Measurements from ENCODE around the gene MKI67. TPM values are rescaled to one million over a fixed set of nuclear protein-coding genes. Genes with fewer than 3 reads are reported as not detected.

The MKI67 gene
- total RNA-seq, 3 donors from 2014 or later = 7.7 to 54.7 (median 14.0) TPM

- DNase-seq = no peak
- Histone ChIP-seq H3K36me3 (ENCODE audit: low read depth) (no peaks in the 10 kb centered on the region), H3K4me1 (ENCODE audit: low read depth) (peaks cover 16% of the 10 kb centered on the region), H3K4me3 (no peak overlapping the region), H3K9me3 (no peaks in the 10 kb centered on the region)
- no peak for ATAC-seq
- intact Hi-C loops (cut with DNase I, micrococcal nuclease) = no loop called here
- TF ChIP-seq CTCF (IDR thresholded peaks at IDR 0.05) = no peak
These were observed 74.7 kb downstream of the MKI67 start for GRCh38 chr10:128051548-128051947.

DNA sequence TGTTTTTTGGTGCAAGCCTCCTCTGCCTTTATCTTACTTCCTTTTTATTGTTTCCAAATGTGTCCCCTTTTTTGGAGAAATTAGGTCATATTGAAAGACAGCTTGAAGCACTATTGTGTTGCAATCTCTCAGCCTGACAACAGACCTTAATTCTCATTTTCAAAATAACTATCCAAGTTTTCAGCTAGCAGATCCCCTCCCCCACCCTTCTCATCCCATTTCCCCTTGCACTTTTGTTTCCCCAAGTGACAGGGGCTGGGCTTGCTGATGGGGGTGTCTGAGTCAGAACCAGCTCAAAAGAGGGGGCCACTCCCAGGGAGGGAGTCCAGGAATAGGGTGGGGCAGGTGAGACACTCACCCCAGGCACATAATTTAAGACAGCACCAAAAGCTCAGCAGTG lies 75.3 kb downstream of the MKI67 start:
- peaks cover 16% of the 10 kb centered on the region for H3K4me1 ChIP-seq (ENCODE audit: low read depth)
- no peak for TF ChIP-seq CTCF (IDR thresholded peaks at IDR 0.05)
- no peaks in the 10 kb centered on the region for H3K9me3 ChIP-seq
- no peak for DNase-seq
- intact Hi-C loops (cut with DNase I, micrococcal nuclease) = no loop called here
- no peak overlapping the region for H3K4me3 ChIP-seq
- ATAC-seq = no peak
- H3K36me3 ChIP-seq (ENCODE audit: low read depth) = no peaks in the 10 kb centered on the region

GRCh38 chr10:128050121-128050516 lies 76.1 kb downstream of the MKI67 start:
- Histone ChIP-seq H3K9me3 (no peaks in the 10 kb centered on the region), H3K4me3 (no peak overlapping the region), H3K36me3 (ENCODE audit: low read depth) (no peaks in the 10 kb centered on the region), H3K4me1 (ENCODE audit: low read depth) (peaks cover 16% of the 10 kb centered on the region)
- DNase-seq (no peak), ATAC-seq (no peak)
- no peak for TF ChIP-seq CTCF (IDR thresholded peaks at IDR 0.05)
- intact Hi-C loops (cut with DNase I, micrococcal nuclease) = no loop called here

DNA sequence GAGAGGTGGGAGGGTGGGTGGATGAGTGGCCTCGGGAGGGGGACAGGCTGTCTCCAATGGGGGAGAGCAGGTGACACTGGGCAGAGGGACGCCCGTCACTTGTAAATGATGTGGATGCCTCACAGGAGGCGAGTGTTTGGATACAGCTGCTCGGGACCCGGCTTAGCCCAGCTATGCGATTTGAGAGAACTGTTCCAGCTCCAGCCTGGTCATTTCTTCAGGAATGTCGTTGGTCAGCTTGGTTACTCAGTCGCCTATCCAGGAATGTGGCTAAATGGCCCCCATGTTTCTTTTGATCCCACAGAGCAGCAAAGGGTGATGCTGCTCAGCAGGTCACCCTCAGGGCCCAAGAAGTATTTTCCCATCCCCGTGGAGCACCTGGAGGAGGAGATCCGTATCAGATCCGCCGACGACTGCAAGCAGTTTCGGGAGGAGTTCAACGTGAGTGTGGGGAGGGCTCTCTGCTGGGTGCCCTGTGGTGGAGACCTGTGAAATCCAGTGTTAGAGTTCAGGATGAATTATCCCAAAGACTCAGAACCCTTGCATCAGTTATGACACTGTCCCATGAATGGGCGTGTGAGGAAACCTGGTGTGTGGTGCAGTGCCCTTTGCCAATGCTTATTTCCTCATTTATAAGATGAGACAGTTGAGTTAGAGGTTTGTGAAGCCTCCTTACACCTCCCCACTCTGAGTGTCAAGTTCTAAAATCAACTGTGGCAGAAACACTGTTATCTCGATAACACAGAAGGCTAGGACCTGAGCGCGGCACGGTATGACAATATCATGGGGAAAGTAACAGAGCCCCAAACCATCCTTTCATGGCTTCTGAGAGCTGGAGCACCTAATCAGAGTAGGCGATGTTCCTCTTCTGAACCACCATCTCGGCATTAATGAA lies 76.8 kb downstream of the MKI67 start:
- ATAC-seq = no peak
- peaks cover 16% of the 10 kb centered on the region for H3K4me1 ChIP-seq (ENCODE audit: low read depth)
- DNase-seq = no peak
- H3K4me3 ChIP-seq = no peak overlapping the region
- intact Hi-C loops (cut with DNase I, micrococcal nuclease) = no loop called here
- no peaks in the 10 kb centered on the region for H3K9me3 ChIP-seq
- TF ChIP-seq CTCF (IDR thresholded peaks at IDR 0.05) = no peak
- H3K36me3 ChIP-seq (ENCODE audit: low read depth) = no peaks in the 10 kb centered on the region

DNA sequence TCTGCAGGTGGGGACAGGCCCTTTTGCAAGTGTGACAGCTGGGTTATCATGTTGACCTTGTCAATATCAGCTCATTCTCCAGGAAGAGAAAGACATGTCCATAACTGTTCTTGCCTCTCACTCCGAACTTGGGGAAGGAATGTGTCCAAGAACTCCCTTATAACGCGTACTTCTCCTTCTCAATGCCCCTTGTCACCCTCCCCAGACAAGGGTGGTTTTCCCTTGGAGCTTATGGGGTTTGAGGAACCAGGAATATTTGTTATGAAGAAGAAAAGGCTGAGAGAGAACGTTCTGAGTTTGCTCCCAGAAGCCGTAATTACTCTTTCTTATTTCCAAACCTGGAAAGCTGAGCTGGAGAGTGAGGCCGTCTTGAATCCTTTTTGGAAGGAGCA lies 77.4 kb downstream of the MKI67 start:
- H3K4me1 ChIP-seq (ENCODE audit: low read depth) = peaks cover 16% of the 10 kb centered on the region
- intact Hi-C loops (cut with DNase I, micrococcal nuclease) = no loop called here
- H3K36me3 ChIP-seq (ENCODE audit: low read depth) = no peaks in the 10 kb centered on the region
- no peak overlapping the region for H3K4me3 ChIP-seq
- no peak for TF ChIP-seq CTCF (IDR thresholded peaks at IDR 0.05)
- no peak for ATAC-seq
- no peaks in the 10 kb centered on the region for H3K9me3 ChIP-seq
- DNase-seq = no peak

Measured in mucosa of descending colon (tissue), 3 donors.